T-helper 17 cell (primary cell): ENCODE measurements around the gene ZDHHC16. TPM values are rescaled to one million over a fixed set of nuclear protein-coding genes. Genes with fewer than 3 reads are reported as not detected.

Experiments
- ATAC-seq: fragments of 150-1000 bp; cut with Tn5 transposase; 2 replicates; pipeline ENCODE4 v1.10.0; 2021; ENCODE audit warnings: mild to moderate bottlenecking, moderate library complexity
- DNase-seq, 3 donors: peaks; one replicate each; pipeline versions ENCODE4 v3.0.0 to v3.0.0-alpha.2; 2020 to 2021
- H3K9me3 ChIP-seq: one replicate; pipeline ENCODE4 v1.7.0; 2013; ENCODE audit warnings: low read length, mild to moderate bottlenecking; ENCODE audit not compliant: control insufficient read depth, poor library complexity, severe bottlenecking
- H3K27ac Mint-ChIP-seq: one replicate; pipeline ENCODE4 v1.8.0; 2022; ENCODE audit warnings: mild to moderate bottlenecking, moderate library complexity, mixed read lengths
- H3K27me3 Mint-ChIP-seq: one replicate; pipeline ENCODE4 v1.8.0; 2022; ENCODE audit warnings: mixed read lengths
- H3K36me3 Mint-ChIP-seq: one replicate; pipeline ENCODE4 v1.8.0; 2022; ENCODE audit warnings: low read depth, mixed read lengths
- H3K4me1 Mint-ChIP-seq: one replicate; pipeline ENCODE4 v1.8.0; 2022; ENCODE audit warnings: mild to moderate bottlenecking, mixed read lengths
- H3K4me3 Mint-ChIP-seq: one replicate; pipeline ENCODE4 v1.8.0; 2022; ENCODE audit warnings: mild to moderate bottlenecking, moderate library complexity, mixed read lengths
- total RNA-seq, 4 donors: library from RNA in 2 of 4; stranded (reverse) in 2 of 4; gene quantifications; one replicate each; pipeline ENCODE4 v1.2.3 and lab custom pipeline; 2022 to 2026

The ZDHHC16 gene
- total RNA-seq, 2 donors from 2014 or later, result 14.9 to 15.3 TPM

GRCh38 chr10:97497572-97498075, 51.6 kb downstream of the ZDHHC16 start:
- peak; percentile 5 for ATAC-seq
- peaks cover 3% of the 10 kb centered on the region for H3K36me3 Mint-ChIP-seq
- H3K9me3 ChIP-seq, result no peaks in the 10 kb centered on the region
- peaks cover 45% of the 10 kb centered on the region for H3K4me1 Mint-ChIP-seq
- DNase-seq, result peak; percentile 35 to 55 (median 53)
- H3K27ac Mint-ChIP-seq, result peak overlapping the region; percentile 91
- peak overlapping the region; percentile 98 for H3K4me3 Mint-ChIP-seq
- H3K27me3 Mint-ChIP-seq, result peaks cover 28% of the 10 kb centered on the region

- Mint-ChIP-seq H3K4me3 (peak within 1 kb of the TSS; percentile 98), H3K4me1 (peaks cover 45% of the 10 kb centered on the region), H3K27me3 (peaks cover 33% of the 10 kb centered on the region), H3K36me3 (peaks cover 3% of the 10 kb centered on the region), H3K27ac (peak within 1 kb of the TSS; percentile 91)
- no peaks in the 10 kb centered on the region for H3K9me3 ChIP-seq
- DNase-seq, result peak; percentile 99 to 100 (median 99)
- peak; percentile 88 for ATAC-seq
Measured at GRCh38 chr10:97498076-97498840, 52.3 kb downstream of the ZDHHC16 start, which contains the start of gene MMS19. TSS of gene MMS19 (minus strand) at chr10:97498422. CDS start at chr10:97498384, 38 bp downstream.

- Mint-ChIP-seq H3K27ac (peak within 1 kb of the TSS; percentile 91), H3K4me1 (peaks cover 44% of the 10 kb centered on the region)
- ATAC-seq, result no peak
Measured at GRCh38 chr10:97498841-97499560, 53.0 kb downstream of the ZDHHC16 start, which contains the start of gene UBTD1. TSS of gene UBTD1 (plus strand) at chr10:97498924. CDS start at chr10:97499204, 280 bp downstream.

GRCh38 chr10:97499561-97500296, 53.8 kb downstream of the ZDHHC16 start:
- Mint-ChIP-seq H3K4me1 (peaks cover 37% of the 10 kb centered on the region), H3K36me3 (peaks cover 3% of the 10 kb centered on the region), H3K4me3 (peak overlapping the region; percentile 81), H3K27me3 (peaks cover 36% of the 10 kb centered on the region), H3K27ac (no peak overlapping the region)
- H3K9me3 ChIP-seq, result no peaks in the 10 kb centered on the region
- DNase-seq, result no peak
- no peak for ATAC-seq

More at GRCh38 chr10:97498841-97499560, 53.0 kb downstream of the ZDHHC16 start, which contains the start of gene UBTD1:
- peak in 1 of 3 donors; percentile 21 for DNase-seq
- peak within 1 kb of the TSS; percentile 98 for H3K4me3 Mint-ChIP-seq
- peaks cover 3% of the 10 kb centered on the region for H3K36me3 Mint-ChIP-seq
- H3K9me3 ChIP-seq, result no peaks in the 10 kb centered on the region
- peaks cover 36% of the 10 kb centered on the region for H3K27me3 Mint-ChIP-seq

DNA sequence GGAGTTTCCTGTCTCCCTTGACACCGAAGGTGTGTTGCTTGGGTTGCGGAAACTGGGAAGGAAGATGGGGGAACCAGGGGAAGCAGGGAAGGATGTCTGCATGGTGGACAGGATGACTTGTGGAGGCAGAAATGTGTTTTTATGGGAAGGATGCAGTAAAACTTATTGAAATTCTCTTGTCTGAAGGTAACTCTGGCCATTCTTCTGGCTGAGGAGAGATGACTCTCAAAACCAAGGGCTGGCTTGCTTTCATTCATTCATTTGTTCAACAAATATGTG, 54.3 kb downstream of the ZDHHC16 start:
- H3K27ac Mint-ChIP-seq, result no peak overlapping the region
- DNase-seq, result no peak
- H3K4me1 Mint-ChIP-seq, result peaks cover 32% of the 10 kb centered on the region
- peak overlapping the region; percentile 81 for H3K4me3 Mint-ChIP-seq
- no peak for ATAC-seq
- H3K9me3 ChIP-seq, result no peaks in the 10 kb centered on the region
- H3K36me3 Mint-ChIP-seq, result peaks cover 3% of the 10 kb centered on the region
- peaks cover 36% of the 10 kb centered on the region for H3K27me3 Mint-ChIP-seq

DNA sequence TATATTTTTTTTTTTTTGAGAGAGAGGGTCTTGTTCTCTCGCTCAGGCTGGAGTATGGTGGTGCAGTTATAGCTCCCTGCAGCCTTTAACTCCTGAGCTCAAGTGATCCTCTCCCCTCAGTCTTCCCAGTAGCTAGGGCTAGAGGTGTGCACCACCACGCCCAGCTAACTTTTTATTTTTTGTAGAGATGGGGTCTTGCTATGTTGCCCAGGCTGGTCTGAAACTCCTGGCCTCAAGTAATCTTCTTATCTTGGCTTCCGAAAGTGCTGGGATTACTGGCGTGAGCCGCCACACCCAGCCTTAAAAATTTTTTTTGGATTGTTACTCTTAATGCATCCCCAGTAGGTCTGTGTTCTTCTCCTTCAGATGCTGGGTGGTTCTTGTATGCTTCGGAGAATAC, 56.9 kb downstream of the ZDHHC16 start:
- Mint-ChIP-seq H3K4me3 (no peak overlapping the region), H3K36me3 (peaks cover 3% of the 10 kb centered on the region), H3K4me1 (peaks cover 18% of the 10 kb centered on the region), H3K27me3 (peaks cover 43% of the 10 kb centered on the region), H3K27ac (no peak overlapping the region)
- no peak for DNase-seq
- no peaks in the 10 kb centered on the region for H3K9me3 ChIP-seq
- no peak for ATAC-seq

DNA sequence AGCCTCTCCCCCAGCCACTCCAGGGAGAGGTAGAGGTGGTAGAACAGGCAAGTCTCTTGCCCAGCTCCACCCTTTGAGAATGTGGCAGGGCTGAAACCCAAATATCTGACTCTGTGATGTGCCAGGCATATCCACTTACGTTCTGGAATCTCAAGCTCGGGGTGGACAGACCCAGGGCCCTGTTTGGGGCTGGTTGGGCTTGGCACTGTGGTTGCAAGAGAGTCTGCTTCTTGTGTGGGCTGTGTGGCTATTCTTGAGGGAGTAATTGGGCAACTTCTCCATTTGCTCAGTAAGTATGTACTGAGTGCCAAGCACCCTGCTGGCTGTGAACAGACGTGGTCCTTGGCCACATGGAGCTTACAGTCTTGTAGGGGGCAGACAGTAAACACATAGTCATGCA, 57.4 kb downstream of the ZDHHC16 start:
- peaks cover 15% of the 10 kb centered on the region for H3K4me1 Mint-ChIP-seq
- H3K27ac Mint-ChIP-seq, result no peak overlapping the region
- ATAC-seq (no peak), DNase-seq (no peak)
- H3K27me3 Mint-ChIP-seq, result peaks cover 43% of the 10 kb centered on the region
- H3K4me3 Mint-ChIP-seq, result no peak overlapping the region
- peaks cover 3% of the 10 kb centered on the region for H3K36me3 Mint-ChIP-seq
- H3K9me3 ChIP-seq, result no peaks in the 10 kb centered on the region

DNA sequence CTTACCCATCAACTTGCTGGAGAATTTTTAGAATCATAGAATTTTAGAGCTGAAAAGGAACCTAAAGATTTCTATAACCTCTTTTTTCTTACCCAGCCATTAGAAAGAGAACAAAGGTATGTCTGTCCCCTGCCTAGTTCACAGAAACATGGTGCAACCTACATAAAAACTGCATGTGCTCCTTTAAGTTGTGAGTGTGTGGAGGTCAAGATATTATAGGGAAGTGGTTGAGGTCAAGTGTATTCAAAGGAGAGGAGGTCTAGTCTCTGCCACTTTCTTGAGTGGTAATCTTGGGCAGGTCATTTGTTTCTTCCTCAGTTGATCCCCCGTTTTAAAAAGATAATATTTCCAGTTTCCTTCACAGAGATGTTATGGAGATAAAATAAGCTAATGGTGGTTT, 59.2 kb downstream of the ZDHHC16 start:
- Mint-ChIP-seq H3K27ac (no peak overlapping the region), H3K27me3 (peaks cover 39% of the 10 kb centered on the region), H3K36me3 (peaks cover 3% of the 10 kb centered on the region), H3K4me3 (no peak overlapping the region), H3K4me1 (peaks cover 11% of the 10 kb centered on the region)
- ATAC-seq, result no peak
- DNase-seq, result no peak
- no peaks in the 10 kb centered on the region for H3K9me3 ChIP-seq

DNA sequence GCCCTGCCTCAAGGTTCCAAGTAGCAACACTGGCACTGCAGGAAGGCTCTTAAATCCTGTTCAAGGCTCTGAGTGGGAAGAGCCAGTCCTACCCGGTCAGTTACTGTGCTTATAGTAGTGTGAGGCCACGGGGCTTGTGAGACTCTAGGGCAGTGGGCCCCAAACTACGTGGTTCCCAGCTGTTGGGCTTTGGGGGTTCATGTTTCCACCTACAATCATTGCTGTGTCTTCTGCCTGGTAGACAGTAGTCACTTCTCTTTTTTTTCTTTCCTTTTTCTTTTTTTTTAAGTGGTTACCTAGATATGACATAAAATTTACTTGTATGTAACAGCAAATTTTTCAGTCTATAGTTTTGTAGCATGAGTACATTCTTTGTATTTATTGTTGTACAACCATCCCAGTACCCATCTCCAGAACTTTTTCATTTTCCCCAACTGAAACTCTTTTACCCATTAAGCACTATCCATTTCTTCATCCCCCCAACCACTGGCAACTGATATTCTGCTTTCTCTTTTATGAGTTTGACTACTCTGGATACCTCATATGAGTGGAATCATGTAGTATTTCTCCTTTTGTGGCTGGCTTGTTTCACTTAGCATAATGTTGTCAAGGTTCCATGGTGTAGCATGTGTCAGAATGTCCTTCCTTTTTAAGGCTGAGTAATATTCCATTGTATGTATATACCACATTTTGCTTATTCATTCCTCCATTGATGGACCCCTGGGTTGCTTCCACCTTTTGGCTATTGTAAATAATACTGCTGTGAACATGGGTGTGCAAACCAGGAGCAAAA, 60.4 kb downstream of the ZDHHC16 start:
- H3K27me3 Mint-ChIP-seq, result peaks cover 27% of the 10 kb centered on the region
- no peak for ATAC-seq
- DNase-seq, result no peak
- H3K4me1 Mint-ChIP-seq, result peaks cover 1% of the 10 kb centered on the region
- no peak overlapping the region for H3K4me3 Mint-ChIP-seq
- no peak overlapping the region for H3K27ac Mint-ChIP-seq
- no peaks in the 10 kb centered on the region for H3K9me3 ChIP-seq
- H3K36me3 Mint-ChIP-seq, result peaks cover under 1% of the 10 kb centered on the region

Other genes starting within 250 kb of the ZDHHC16 start
- 10 to 100 TPM in 1 of 2 donors, 1 to 10 TPM in 1; 9.3 to 15.7 TPM for gene ARHGAP19, start 153.5 kb upstream of the ZDHHC16 start, total RNA-seq
- 10 to 100 TPM; 24.4 to 26.5 TPM for gene FRAT1, start 126.9 kb upstream of the ZDHHC16 start, total RNA-seq
- 10 to 100 TPM; 16.8 to 21.7 TPM for gene FRAT2, start 111.4 kb upstream of the ZDHHC16 start, total RNA-seq
- gene RRP12, start 44.8 kb upstream of the ZDHHC16 start, total RNA-seq, result 100 to 1,000 TPM; 138 to 231 TPM
- gene PGAM1, start 20.0 kb upstream of the ZDHHC16 start, total RNA-seq, result 100 to 1,000 TPM in 1 of 2 donors, 10 to 100 TPM in 1; 88.6 to 101 TPM
- gene EXOSC1, start 169 bp upstream of the ZDHHC16 start, total RNA-seq, result 10 to 100 TPM; 32.0 to 38.6 TPM
- gene MMS19, start 52.2 kb downstream of the ZDHHC16 start, total RNA-seq, result 10 to 100 TPM; 60.1 to 71.2 TPM
- gene UBTD1, start 52.7 kb downstream of the ZDHHC16 start, total RNA-seq, result 1 to 10 TPM; 1.1 to 1.4 TPM
- gene ANKRD2, start 126.6 kb downstream of the ZDHHC16 start, total RNA-seq, result not detected
- gene HOGA1, start 138.2 kb downstream of the ZDHHC16 start, total RNA-seq, result not detected
- gene C10orf62, start 143.5 kb downstream of the ZDHHC16 start, total RNA-seq, result not detected
- 1 to 10 TPM in 1 of 2 donors, under 1 TPM in 1; 0.35 to 1.2 TPM for gene MORN4, start 187.3 kb downstream of the ZDHHC16 start, total RNA-seq
- gene PI4K2A, start 194.5 kb downstream of the ZDHHC16 start, total RNA-seq, result 10 to 100 TPM; 23.3 to 26.2 TPM
- gene AVPI1, start 241.1 kb downstream of the ZDHHC16 start, total RNA-seq, result 1 to 10 TPM; 5.6 to 8.6 TPM